ENCODE data around the gene RPLP1.

GRCh38 chr15:69463182-69463756 lies 10.7 kb downstream of the RPLP1 start:
- TF ChIP-seq CTCF (IDR thresholded peaks at IDR 0.05) = no peak
- TF ChIP-seq EP300 (IDR thresholded peaks at IDR 0.05) = no peak
- TF ChIP-seq POLR2A (IDR thresholded peaks at IDR 0.05) = no peak
- no peak for TF ChIP-seq POLR2AphosphoS5 (IDR thresholded peaks at IDR 0.05)
